Neuronal stem cell (in vitro differentiated cells): Measurements from ENCODE around the gene LAMC3.

Experiments
- DNase-seq: peaks from one replicate; pipeline ENCODE4 v3.0.0-alpha.2; 2013; ENCODE audit warnings: low spot score
- H2AFZ ChIP-seq: one replicate; pipeline ENCODE4 v1.6.1; 2013; ENCODE audit warnings: mild to moderate bottlenecking, low read length, inconsistent platforms
- H2AK5ac ChIP-seq: 2 replicates; pipeline ENCODE4 v1.6.1; 2013; ENCODE audit warnings: low read depth, mild to moderate bottlenecking, inconsistent platforms, low read length, moderate library complexity, mixed read lengths
- H2BK120ac ChIP-seq: 2 replicates; pipeline ENCODE4 v1.6.1; 2013; ENCODE audit warnings: low read depth, mild to moderate bottlenecking, inconsistent platforms, low read length, moderate library complexity, mixed read lengths
- H2BK12ac ChIP-seq: one replicate; pipeline ENCODE4 v1.6.1; 2013; ENCODE audit warnings: low read length, inconsistent platforms
- H2BK15ac ChIP-seq: 2 replicates; pipeline ENCODE4 v1.6.1; 2013; ENCODE audit warnings: mild to moderate bottlenecking, low read length, inconsistent platforms, mixed read lengths
- H2BK5ac ChIP-seq: one replicate; pipeline ENCODE4 v1.6.1; 2013; ENCODE audit warnings: inconsistent platforms, mild to moderate bottlenecking, low read length, moderate library complexity
- H3K14ac ChIP-seq: one replicate; pipeline ENCODE4 v1.6.1; 2013; ENCODE audit warnings: low read length, inconsistent platforms
- H3K18ac ChIP-seq: 2 replicates; pipeline ENCODE4 v1.6.1; 2013; ENCODE audit warnings: low read length, inconsistent platforms
- H3K23ac ChIP-seq: 2 replicates; pipeline ENCODE4 v1.6.1; 2013; ENCODE audit warnings: low read depth, mild to moderate bottlenecking, mixed read lengths, low read length, inconsistent platforms; ENCODE audit not compliant: poor library complexity
- H3K27ac ChIP-seq: replicated peaks from 3 replicates; pipeline ENCODE4 v1.5.1; 2013; ENCODE audit warnings: low read length, inconsistent platforms
- H3K27me3 ChIP-seq, 3 experiments: 2 replicates each; pipeline ENCODE4 v1.6.1; 2013; ENCODE audit warnings: low read length in 3 of 3, mild to moderate bottlenecking in 2 of 3, inconsistent platforms in 1 of 3, low read depth in 1 of 3, mixed read lengths in 1 of 3, moderate library complexity in 1 of 3; ENCODE audit not compliant: control insufficient read depth in 3 of 3, insufficient read depth in 3 of 3
- H3K36me3 ChIP-seq, 2 donors: replicated peaks in 1 of 2; 2 replicates each; pipeline ENCODE4 v1.6.1; 2013; ENCODE audit warnings: low read length in 2 of 2; ENCODE audit not compliant: control insufficient read depth in 2 of 2, insufficient read depth in 2 of 2
- H3K4ac ChIP-seq: 2 replicates; pipeline ENCODE4 v1.6.1; 2013; ENCODE audit warnings: inconsistent platforms, mild to moderate bottlenecking, low read length, moderate library complexity
- H3K4me1 ChIP-seq, 2 donors: 1 replicate in 1 of 2; 2 replicates in 1 of 2; pipeline ENCODE4 v1.6.1; 2013; ENCODE audit warnings: low read length in 2 of 2, low read depth in 1 of 2; ENCODE audit not compliant: control insufficient read depth in 2 of 2, insufficient read depth in 1 of 2
- H3K4me2 ChIP-seq: one replicate; pipeline ENCODE4 v1.6.1; 2013; ENCODE audit warnings: mild to moderate bottlenecking, low read length, inconsistent platforms; ENCODE audit not compliant: insufficient read depth, poor library complexity, severe bottlenecking
- H3K4me3 ChIP-seq, 2 donors: 2 replicates each; pipeline ENCODE4 v1.5.1; 2013; ENCODE audit warnings: low read length in 2 of 2, mild to moderate bottlenecking in 2 of 2, inconsistent platforms in 1 of 2, moderate library complexity in 1 of 2
- H3K79me1 ChIP-seq: one replicate; pipeline ENCODE4 v1.6.1; 2013; ENCODE audit warnings: low read depth, mild to moderate bottlenecking, inconsistent platforms, low read length, moderate library complexity
- H3K9ac ChIP-seq: one replicate; pipeline ENCODE4 v1.6.1; 2013; ENCODE audit warnings: mild to moderate bottlenecking, low read depth, low read length, inconsistent platforms; ENCODE audit not compliant: poor library complexity
- H3K9me3 ChIP-seq, 2 donors: replicated peaks in 1 of 2; 2 replicates each; pipeline versions ENCODE3 to v1.6.1; 2013; ENCODE audit warnings: low read length in 2 of 2, mild to moderate bottlenecking in 2 of 2, inconsistent platforms in 1 of 2, low read depth in 1 of 2, mixed read lengths in 1 of 2, moderate library complexity in 1 of 2; ENCODE audit not compliant: control insufficient read depth in 2 of 2, insufficient read depth in 1 of 2
- H4K8ac ChIP-seq: one replicate; pipeline ENCODE4 v1.6.1; 2013; ENCODE audit warnings: low read depth, mild to moderate bottlenecking, inconsistent platforms, low read length, moderate library complexity
- H4K91ac ChIP-seq: one replicate; pipeline ENCODE4 v1.6.1; 2013; ENCODE audit warnings: low read length, low read depth, mild to moderate bottlenecking, inconsistent platforms; ENCODE audit not compliant: poor library complexity
- WGBS, 2 donors: extraction: QIAGEN DNeasy Blood & Tissue Kit; methylation state at CpG; one replicate each; pipeline ENCODE4 v1.1.7; 2013; ENCODE audit warnings: missing lambda C conversion rate in 2 of 2, mixed read lengths in 1 of 2; ENCODE audit not compliant: insufficient read length in 2 of 2, insufficient replicate concordance in 1 of 2; ENCODE audit errors: extremely low coverage in 2 of 2; 5-methylcytosine and 5-hydroxymethylcytosine counted together

The LAMC3 gene

DNA sequence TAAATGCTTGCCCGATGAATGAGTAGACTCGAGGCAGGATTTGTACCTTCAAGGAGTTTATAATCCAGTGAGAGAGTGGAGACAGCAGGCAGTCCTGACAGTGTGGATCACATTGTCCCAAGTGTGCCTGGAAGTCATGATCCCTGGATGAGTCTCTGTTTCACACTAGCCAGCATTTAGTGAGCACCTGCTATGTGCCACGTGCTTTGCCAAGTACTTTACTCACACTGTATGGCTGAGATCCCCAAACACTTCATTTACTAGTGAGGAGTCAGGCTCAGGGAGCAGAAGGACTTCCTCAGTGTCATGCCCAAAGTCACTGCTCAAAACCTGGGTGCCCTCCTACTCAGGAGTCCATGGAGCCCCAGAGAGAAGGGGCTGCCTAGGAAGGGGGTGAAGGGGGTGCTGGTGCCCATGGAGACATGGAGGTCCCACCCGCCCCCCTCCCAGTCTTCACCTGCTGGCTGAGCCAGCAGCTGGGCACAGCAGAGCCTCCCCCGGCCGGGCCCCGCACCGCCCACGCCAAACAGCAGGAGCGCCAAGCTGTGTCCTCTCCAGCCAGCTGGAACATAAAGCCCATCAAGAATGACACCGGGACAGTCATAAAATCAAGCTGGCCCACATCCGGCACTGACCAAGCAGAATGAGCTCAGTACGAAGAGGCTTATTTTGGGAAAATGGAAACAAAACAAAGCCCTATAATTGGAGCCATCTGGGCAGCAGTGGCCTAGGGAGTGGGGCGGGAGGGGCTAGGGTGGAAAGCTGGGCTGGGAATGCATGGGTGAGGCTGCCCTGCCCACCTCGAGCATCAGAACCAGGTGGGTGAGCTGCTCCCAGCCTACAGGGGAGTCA lies 10.6 kb downstream of the LAMC3 start:
- Histone ChIP-seq H4K91ac (no peak overlapping the region), H3K4ac (no peak overlapping the region), H4K8ac (no peak overlapping the region), H2BK12ac (no peak overlapping the region), H3K27ac (no peak overlapping the region), H3K36me3 (no peaks in the 10 kb centered on the region), H3K4me1 (no peaks in the 10 kb centered on the region), H2BK5ac (no peak overlapping the region), H3K9ac (no peak overlapping the region), H3K27me3 (peaks cover 0 to 55% (median 0%) of the 10 kb centered on the region in 3 experiments), H3K4me3 (no peak overlapping the region), H3K79me1 (no peaks in the 10 kb centered on the region), H2BK15ac (no peak overlapping the region), H3K18ac (no peak overlapping the region), H3K4me2 (no peak overlapping the region), H3K14ac (no peak overlapping the region), H2AK5ac (no peak overlapping the region), H3K9me3 (peaks cover 4 to 5% of the 10 kb centered on the region in 2 donors), H2BK120ac (no peak overlapping the region), H3K23ac (no peak overlapping the region), H2AFZ (no peak overlapping the region)
- DNase-seq = no peak
- WGBS, 2 donors = no CpG with 5 or more reads among the region's 15 CpGs

DNA sequence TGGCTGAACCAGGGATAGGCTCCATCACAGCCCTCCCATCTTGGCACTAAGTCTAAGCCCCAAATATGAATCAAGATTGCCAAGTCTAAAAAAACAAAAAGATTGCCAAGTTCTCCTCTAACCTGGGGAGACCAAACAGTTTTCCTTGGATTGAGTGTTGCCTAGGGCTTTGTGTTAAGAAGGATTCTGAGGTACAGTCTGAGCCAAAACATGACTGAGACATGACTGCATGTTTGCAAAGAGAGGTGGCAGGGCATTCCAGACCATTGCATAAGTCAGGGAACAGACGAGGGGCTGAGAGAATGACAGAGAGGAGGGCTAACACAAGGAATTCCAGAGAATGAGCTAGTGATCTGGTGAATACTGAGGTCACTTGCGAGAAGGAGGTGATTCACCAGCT lies 11.4 kb downstream of the LAMC3 start:
- H2AK5ac ChIP-seq = no peak overlapping the region
- no peak overlapping the region for H2BK120ac ChIP-seq
- H3K4me3 ChIP-seq = no peak overlapping the region
- DNase-seq = no peak
- H3K14ac ChIP-seq = no peak overlapping the region
- no peak overlapping the region for H3K18ac ChIP-seq
- H3K9ac ChIP-seq = no peak overlapping the region
- no peak overlapping the region for H2BK15ac ChIP-seq
- no peaks in the 10 kb centered on the region for H3K36me3 ChIP-seq
- H4K8ac ChIP-seq = no peak overlapping the region
- H3K9me3 ChIP-seq = peaks cover 4 to 5% of the 10 kb centered on the region in 2 donors
- no peak overlapping the region for H2BK12ac ChIP-seq
- peaks cover 0 to 56% (median 0%) of the 10 kb centered on the region in 3 experiments for H3K27me3 ChIP-seq
- no peaks in the 10 kb centered on the region for H3K4me1 ChIP-seq
- H3K4ac ChIP-seq = no peak overlapping the region
- no CpG with 5 or more reads among the region's 2 CpGs for WGBS, 2 donors
- no peak overlapping the region for H2BK5ac ChIP-seq
- no peak overlapping the region for H4K91ac ChIP-seq
- no peak overlapping the region for H3K23ac ChIP-seq
- H2AFZ ChIP-seq = no peak overlapping the region
- H3K79me1 ChIP-seq = no peaks in the 10 kb centered on the region
- no peak overlapping the region for H3K27ac ChIP-seq
- no peak overlapping the region for H3K4me2 ChIP-seq

DNA sequence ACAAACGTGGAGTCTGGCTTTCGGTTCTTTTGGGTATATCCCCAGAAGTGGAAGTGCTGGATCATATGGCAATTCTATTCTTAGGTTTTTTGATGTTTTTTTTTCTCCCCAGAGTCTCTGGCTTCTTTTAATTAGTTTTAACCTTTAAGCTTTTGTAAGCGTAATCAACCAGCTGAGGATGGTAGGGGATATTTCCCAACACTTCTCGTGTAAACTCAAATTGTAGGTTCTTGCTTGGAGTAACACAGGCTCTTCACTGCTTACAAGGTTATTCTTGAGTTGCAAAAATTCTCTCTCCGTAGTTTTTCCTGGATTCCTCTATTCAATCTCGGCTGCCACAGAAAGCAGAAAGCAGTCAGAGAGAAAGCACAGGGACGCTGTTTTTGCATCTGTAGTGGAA lies 11.9 kb downstream of the LAMC3 start:
- Histone ChIP-seq H3K18ac (no peak overlapping the region), H3K27ac (no peak overlapping the region)
- DNase-seq = no peak

DNA sequence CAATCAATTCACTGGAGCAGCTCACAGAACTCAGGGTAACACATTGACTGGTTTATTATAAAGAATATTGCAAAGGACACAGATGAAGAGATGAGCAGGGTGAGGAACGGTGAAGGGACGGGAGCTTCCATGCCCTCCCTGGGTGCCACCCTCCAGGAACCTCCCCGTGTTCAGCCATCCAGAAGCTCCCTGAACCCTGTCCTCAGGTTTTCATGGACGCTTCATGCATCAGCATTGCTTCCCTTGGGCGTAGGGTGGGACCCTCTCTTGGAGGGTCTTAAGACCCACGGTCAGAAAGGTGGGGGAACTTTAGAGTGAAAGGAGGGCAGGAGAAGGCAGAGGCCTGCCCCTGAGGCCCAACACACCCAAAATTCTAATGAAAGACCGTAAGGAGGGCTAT lies 12.8 kb downstream of the LAMC3 start:
- WGBS, 2 donors = no CpG with 5 or more reads among the region's 7 CpGs
- Histone ChIP-seq H2AFZ (no peak overlapping the region), H4K8ac (no peak overlapping the region), H2BK12ac (no peak overlapping the region), H3K4me3 (no peak overlapping the region), H3K79me1 (no peaks in the 10 kb centered on the region), H4K91ac (no peak overlapping the region), H3K14ac (no peak overlapping the region), H2AK5ac (no peak overlapping the region), H3K9ac (peak overlapping the region; percentile 51), H3K4ac (no peak overlapping the region), H3K4me2 (no peak overlapping the region), H3K23ac (no peak overlapping the region), H3K18ac (no peak overlapping the region), H3K27me3 (peaks cover 0 to 53% (median 0%) of the 10 kb centered on the region in 3 experiments), H2BK15ac (no peak overlapping the region), H2BK120ac (no peak overlapping the region), H2BK5ac (no peak overlapping the region), H3K4me1 (no peaks in the 10 kb centered on the region), H3K36me3 (no peaks in the 10 kb centered on the region), H3K9me3 (peaks cover 0 to 3% of the 10 kb centered on the region in 2 donors), H3K27ac (no peak overlapping the region)
- no peak for DNase-seq

More for the DNA sequence above, 11.9 kb downstream of the LAMC3 start:
- Histone ChIP-seq H3K4me2 (no peak overlapping the region), H3K27me3 (peaks cover 0 to 59% (median 0%) of the 10 kb centered on the region in 3 experiments), H3K23ac (no peak overlapping the region), H3K4me1 (no peaks in the 10 kb centered on the region), H2BK15ac (no peak overlapping the region), H3K14ac (no peak overlapping the region), H2BK120ac (no peak overlapping the region), H4K91ac (no peak overlapping the region), H3K79me1 (no peaks in the 10 kb centered on the region), H3K9ac (no peak overlapping the region), H3K9me3 (peaks cover 3% of the 10 kb centered on the region in 2 donors), H2AFZ (no peak overlapping the region), H2BK5ac (no peak overlapping the region), H3K36me3 (no peaks in the 10 kb centered on the region), H3K4me3 (no peak overlapping the region), H4K8ac (no peak overlapping the region), H3K4ac (no peak overlapping the region), H2AK5ac (no peak overlapping the region), H2BK12ac (no peak overlapping the region)
- WGBS, 2 donors = no CpG with 5 or more reads among the region's 7 CpGs
